NCI-H460 (cell line): Measurements from ENCODE around the gene GNB3. TPM values are rescaled to one million over a fixed set of nuclear protein-coding genes. Genes with fewer than 3 reads are reported as not detected.

Experiments
- DNase-seq: peaks from one replicate; pipeline ENCODE4 v3.0.0-alpha.2; 2016; ENCODE audit warnings: low read depth; ENCODE audit errors: extremely low read depth
- polyA plus RNA-seq: library from polyadenylated mRNA; depleted of rRNA; stranded (reverse); fragments of >200 nt; gene quantifications from 2 replicates; pipeline ENCODE4 v1.2.3, GENCODE V29; 2014; cell fraction: nucleus; rRNA removed
- total RNA-seq: library from RNA; depleted of rRNA; stranded (reverse); fragments of >200 nt; shearing (Covaris generic); gene quantifications from 2 replicates; pipeline ENCODE4 v1.2.3, GENCODE V29; 2014; rRNA removed

The GNB3 gene
- total RNA-seq, result 1.5 and 2.3 TPM in 2 replicates
- polyA plus RNA-seq, result 11.7 and 21.3 TPM in 2 replicates

DNA sequence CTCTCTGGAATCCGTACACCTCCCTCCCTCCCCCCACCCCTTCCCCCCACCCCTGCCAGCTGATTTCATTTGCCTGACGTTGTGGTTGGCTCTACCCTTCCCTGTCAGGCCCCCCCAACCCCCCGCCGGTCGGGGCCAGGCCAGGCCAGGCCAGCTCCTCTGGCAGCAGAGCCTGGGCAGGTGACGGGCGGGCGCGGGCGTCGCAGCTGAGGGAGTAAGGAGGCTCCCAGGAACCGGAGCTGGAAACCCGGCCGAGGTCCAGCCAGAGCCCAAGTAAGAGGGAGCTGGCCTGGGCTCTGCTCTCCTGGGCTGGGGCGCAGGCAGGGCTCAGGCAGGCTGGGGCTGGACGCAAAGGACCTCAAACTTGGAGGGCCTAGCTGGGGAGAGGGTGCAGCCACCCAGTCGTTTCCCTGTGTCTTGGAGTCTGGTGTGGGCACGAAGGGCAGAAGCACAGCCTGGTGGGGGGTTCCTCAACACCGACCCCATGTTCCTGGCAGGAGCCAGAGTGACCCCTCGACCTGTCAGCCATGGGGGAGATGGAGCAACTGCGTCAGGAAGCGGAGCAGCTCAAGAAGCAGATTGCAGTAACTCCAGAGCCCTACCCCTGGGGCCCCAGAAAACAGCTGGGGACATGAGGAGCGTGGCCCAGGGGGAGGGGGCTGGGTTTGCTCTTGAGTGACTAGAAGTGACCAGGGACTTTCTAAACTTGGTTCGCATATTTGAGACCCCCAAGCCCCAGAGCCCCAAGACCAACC, at the start of gene GNB3:
Gene GNB3, plus strand, starts transcription at position 165 of the 755 bp plus-strand sequence. Its CDS starts 363 bp downstream, at position 528.
- DNase-seq, result no peak

GRCh38 chr12:6791931-6792520, 48.7 kb upstream of the GNB3 start:
- no peak for DNase-seq

DNA sequence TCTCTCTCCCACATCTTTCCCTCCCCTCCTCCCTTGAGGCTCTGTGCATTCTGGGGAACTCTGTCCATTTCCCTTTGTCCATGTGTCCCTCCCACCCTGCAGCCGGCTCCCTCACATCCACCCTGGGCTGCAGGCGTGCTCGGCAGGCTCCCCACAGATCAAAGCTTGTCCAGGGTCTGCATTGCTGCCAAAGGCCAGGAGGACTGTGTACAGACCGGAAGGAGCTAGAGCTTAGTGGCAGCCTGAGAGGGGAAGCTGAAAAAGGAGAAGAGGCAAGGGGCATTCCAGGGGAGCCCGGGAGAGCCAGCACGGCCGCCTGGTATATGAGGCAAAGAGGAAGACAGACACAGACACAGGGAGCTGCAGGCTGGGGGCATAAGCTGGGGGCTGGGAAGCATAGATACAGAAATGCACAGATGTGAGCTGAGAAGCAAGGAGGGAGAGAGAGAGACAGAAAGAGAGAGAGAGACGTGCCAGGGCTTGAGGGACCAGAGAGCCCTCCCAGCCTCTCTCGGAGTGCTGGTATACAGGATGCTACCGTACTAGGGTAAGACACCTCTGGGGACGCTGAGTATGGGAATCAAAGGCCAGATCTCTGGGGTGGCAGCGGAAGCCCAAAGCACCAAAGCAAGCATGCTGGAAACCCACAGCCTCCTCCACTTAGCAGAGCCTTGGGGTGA, 48.1 kb upstream of the GNB3 start:
- no peak for DNase-seq

- no peak for DNase-seq
These were observed 45.6 kb upstream of the GNB3 start for GRCh38 chr12:6795088-6795487.

DNA sequence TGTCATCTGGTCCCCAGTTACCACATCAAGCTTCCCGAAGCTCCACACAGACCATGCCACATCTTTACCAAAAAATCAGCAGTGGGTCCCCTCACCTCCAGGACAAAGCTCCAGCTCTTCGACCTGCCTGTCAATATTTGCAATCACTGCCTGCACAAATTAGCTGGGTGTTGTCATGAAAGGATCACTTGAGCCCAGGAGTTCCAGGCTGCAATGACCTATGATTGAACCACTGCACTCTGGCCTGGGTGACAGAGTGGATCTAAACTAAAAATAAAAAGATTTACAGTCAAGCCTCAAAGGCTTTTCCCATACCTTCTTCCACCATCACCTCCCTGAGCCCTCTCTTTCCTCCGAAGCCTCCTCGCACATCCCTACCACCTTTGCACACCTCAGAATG, 44.1 kb upstream of the GNB3 start:
- DNase-seq, result no peak

GRCh38 chr12:6799147-6799546, 41.6 kb upstream of the GNB3 start:
- DNase-seq, result no peak

DNA sequence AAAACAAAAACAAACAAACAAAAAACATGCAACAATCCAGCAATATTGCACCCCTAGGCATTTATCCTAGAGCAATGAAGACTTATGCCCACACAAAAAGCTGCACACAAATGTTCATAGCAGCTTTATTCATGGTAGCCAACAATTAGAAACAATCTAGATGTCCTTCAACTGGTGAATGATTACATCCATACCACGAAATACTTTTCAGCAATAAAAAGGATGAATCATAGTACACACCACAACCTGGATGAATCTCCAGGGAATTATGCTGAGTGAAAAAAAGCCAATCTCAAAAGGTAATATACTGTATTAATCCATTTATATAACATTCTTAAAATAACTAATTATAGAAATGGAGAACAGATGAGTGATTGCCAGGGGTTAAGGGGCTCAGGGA, 33.6 kb upstream of the GNB3 start:
- DNase-seq, result no peak

DNA sequence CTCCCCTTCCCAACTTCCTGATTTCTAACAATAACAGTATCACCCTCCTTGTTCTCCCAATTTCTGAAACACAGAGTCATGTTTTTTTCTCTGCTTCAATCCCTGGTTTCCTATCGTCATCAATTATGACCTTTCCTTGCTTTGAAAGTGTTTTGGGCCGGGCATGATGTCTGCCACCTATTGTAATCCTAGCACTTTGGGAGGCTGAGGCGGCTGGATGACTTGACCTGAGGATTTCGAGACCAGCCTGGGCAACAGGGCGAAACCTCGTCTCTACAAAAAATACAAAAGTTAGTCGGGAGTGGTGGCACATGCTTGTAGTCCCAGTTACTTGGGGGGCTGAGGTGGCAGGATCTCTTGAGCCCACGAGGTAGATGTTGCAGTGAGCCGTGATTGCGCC, 31.7 kb upstream of the GNB3 start:
- no peak for DNase-seq

DNA sequence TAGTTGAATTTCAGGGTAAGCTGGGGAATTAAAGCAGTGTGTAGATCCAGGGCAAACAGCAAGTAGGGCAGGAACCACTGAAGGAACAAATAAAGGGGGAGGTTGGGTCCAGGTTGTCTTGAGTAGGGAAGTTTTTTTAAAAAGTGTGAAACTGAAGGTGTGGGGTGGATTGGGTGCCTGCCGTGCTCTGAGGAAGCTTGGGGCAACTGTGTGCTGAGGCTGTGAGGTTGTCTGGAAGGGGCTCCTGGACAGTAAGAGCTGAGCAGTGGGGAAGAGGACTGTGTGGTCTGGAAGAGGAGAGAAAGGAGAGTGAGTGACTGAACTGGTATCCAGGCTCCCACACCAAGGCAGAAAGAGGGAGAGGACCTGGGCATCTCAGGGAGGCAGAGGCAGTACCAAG, 30.0 kb upstream of the GNB3 start:
- no peak for DNase-seq

DNA sequence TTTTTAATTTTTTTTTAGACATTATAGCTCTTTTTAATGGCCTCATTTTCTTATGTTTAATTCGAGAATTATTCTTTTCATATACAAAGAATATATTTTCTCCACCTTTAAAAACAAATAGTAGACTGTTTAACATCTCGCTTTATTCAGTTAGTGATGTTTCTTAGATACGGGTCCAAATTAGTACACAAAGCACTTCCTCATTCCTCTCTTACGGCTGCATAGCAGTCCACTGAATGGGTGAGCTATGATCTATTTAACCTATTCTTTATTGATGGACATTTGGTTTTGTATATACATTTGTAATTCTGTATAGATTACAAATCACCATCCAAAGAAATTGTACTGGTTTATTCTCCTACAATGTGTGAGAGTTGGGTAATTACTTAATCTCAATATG, 27.4 kb upstream of the GNB3 start:
- no peak for DNase-seq

- no peak for DNase-seq
These were observed 24.1 kb upstream of the GNB3 start for GRCh38 chr12:6816598-6816997.

GRCh38 chr12:6817098-6817497, 23.6 kb upstream of the GNB3 start:
- DNase-seq, result no peak

- no peak for DNase-seq
These were observed 23.0 kb upstream of the GNB3 start for GRCh38 chr12:6817662-6818157.

DNA sequence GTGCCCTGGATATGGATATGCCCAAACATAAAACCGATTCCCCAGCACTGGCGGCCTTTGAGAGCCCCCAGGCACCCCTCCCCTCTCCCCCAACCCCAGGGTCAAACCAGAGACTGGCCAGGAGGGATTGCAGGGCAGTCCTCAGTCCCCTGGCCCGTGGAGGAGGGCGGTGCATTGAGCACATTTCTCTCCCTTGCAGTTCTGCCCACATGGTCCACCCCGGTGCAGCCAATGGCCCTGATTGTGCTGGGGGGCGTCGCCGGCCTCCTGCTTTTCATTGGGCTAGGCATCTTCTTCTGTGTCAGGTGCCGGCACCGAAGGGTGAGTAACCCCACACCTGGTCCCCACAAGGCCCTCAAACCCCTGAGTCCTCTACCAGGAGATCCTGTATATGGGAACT, 22.5 kb upstream of the GNB3 start:
- DNase-seq, result no peak

GRCh38 chr12:6818645-6819044, 22.1 kb upstream of the GNB3 start:
- no peak for DNase-seq

GRCh38 chr12:6819106-6820030, 21.4 kb upstream of the GNB3 start:
- no peak for DNase-seq

DNA sequence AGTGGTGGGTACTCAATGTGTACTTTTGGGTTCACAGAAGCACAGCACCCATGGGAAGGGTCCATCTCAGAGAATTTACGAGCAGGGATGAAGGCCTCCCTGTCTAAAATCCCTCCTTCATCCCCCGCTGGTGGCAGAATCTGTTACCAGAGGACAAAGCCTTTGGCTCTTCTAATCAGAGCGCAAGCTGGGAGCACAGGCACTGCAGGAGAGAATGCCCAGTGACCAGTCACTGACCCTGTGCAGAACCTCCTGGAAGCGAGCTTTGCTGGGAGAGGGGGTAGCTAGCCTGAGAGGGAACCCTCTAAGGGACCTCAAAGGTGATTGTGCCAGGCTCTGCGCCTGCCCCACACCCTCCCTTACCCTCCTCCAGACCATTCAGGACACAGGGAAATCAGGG, 20.6 kb upstream of the GNB3 start:
- DNase-seq, result no peak

GRCh38 chr12:6821591-6822425, 18.9 kb upstream of the GNB3 start, which contains the start of gene GPR162:
GPR162 (plus strand) TSS chr12:6821821; CDS start chr12:6823899, 2,078 bp downstream.
- DNase-seq, result no peak

GRCh38 chr12:6822426-6823135, 18.1 kb upstream of the GNB3 start:
- no peak for DNase-seq
